GM21447 (cell line): Measurements from ENCODE around the gene ZFYVE26.
"Not testable (repeated sequence)": the region's sequence is repeated elsewhere in the genome, so short reads cannot be mapped to it uniquely, and the experiment has no call there.

Experiments used
- ATAC-seq: cut with Tn5 transposase; IDR thresholded peaks from one replicate; pipeline ENCODE4 v1.9.1; 2021; ENCODE audit not compliant: unreplicated experiment

The ZFYVE26 gene

DNA sequence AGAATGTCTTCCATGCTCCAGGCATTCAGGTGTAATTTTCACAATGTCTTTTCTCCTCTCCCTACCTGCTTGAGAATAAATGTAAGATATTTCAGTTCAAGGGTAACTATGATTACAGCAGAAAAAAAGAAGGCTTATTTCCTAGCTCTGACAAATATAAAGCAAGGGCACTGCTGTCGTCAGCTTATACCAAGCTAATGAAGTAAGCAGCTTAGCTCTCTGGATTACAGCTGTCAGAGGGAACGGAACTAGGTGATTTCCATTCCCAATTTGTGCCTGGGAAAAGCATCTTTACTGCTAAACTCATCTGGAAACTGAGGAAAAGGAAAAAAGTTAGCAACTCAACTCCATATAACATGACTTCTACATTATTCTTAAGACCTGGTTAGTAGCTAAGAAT lies 56.5 kb downstream of the ZFYVE26 start:
- no peak for ATAC-seq

DNA sequence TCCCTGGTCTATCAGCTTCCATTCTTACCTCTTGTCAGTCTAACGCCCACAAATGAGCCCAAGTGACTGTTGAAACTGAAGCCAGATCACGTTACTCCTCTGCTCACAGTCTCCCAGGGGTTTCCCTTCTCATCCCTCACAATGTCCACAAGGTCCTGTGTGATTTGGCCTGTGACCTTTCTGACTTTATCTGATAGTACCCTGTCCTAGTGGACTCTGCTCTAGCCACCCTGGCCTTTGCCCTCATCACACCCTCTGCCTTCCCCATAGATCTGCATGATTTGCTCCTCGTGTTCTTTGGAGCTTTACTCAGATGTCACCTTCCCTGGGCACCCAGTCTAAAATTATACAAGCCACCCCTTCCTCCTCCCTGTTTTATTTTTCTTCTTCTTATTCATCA lies 59.2 kb downstream of the ZFYVE26 start:
- ATAC-seq: no peak

DNA sequence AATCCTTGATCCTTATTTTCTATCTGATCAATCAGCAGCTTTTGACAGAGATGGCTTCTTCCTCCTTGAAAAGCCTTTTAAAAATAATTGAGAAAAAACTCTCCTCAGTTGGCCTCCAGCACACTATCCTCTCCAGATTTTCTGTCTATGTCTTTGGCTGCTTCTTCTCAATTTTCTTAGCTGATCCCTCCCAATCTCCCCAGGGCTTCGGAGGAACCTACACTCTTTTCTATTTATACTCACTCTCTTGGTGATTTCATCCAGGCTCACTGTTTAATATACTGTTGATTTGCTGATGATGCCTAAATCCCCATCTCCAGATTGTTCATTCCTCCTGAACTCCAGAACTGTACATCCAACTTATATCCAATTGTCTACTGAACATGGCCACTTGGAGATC lies 59.9 kb downstream of the ZFYVE26 start:
- ATAC-seq: no peak

DNA sequence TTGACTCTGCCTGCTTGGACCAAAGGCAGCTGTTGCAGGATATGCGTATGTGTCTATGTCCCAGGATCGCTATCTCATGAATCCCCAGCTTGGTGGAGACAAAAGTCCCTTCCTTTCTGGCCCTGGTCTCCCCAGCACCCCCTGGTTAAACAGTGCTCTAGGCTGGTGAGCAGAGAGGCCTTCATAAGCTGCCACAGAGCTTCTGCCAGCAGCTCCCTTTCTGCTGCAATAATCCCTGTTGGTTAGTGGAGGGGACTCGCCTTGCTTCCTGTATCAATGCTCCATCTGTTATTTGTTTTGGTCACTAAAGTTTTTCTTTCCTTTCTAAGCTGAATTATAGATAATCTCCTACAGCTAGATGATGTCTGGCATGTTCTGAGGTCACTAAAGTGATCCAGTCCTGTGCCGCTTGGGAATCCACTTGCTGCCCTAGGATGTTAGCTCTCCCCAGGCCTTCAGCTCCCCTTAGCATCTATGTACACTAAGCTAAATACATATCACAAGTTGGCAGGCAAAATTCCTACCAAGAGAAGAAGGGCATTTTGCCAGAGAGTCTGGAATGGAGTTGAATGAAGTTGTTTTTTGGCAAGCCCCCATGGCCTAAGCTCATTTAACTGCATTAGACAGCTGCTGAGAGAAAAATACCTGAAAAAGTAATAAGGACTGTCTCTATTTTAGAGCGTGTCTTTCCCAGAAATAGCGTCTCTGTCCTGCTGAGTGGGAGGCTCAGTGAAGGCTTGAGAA lies 66.9 kb downstream of the ZFYVE26 start:
- ATAC-seq: no peak

DNA sequence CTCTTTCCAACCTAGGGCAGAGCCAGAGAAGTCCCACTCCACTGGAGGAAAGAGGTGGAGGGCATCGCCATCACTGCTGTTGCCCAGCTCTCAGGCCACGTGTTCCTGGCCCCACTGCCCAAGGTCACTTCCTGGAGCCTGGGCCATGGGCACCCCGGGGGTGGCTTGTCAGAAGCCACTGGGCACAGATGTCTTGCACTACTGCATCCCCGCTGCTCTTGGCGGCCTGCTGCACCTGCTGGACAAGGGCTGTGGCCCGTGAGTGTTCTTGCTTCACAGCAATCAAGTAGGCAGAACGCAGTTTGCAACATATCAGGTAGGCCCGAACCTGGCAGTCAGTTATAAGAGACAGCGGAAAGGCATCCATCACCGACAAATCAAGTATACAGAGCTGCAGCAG lies 68.1 kb downstream of the ZFYVE26 start:
- ATAC-seq: no peak

DNA sequence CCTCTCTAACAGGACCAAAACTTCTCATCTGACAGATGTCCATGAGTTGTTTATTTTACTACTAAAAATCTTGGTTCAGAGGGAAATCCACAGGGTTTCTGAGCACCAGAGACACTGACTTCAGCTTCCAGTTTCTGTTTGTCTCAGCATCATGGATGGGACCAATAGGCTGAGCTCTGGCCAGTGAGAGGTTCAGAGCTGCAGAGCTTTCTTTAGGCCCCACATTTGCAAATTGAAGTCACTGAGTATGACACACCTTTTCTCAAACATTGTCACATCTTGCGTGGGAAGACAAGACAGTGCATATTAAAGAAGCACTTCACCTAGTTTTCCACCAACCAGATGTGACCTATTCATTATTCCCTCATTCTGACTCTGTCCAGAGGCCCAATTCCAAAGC lies 69.5 kb downstream of the ZFYVE26 start:
- peak; percentile 70 for ATAC-seq

DNA sequence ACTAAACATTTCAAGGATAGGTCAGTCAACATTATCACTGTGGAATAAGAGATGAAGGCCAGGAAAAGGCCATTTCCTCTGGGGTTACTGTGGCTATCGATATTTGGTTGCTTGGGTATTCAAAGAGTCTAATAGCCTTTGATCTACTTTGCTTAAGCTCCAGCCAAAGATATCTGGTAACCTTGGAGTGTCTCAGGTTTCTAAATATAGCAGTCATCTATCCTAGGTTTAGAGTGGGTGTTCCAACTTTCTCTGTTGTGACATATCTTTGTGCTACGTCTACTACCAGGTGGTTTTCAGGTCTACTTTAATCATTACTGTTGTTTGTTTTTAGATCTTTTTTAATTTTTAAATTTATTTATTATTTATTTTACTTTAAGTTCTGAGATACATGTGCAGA lies 72.3 kb downstream of the ZFYVE26 start:
- no peak for ATAC-seq

DNA sequence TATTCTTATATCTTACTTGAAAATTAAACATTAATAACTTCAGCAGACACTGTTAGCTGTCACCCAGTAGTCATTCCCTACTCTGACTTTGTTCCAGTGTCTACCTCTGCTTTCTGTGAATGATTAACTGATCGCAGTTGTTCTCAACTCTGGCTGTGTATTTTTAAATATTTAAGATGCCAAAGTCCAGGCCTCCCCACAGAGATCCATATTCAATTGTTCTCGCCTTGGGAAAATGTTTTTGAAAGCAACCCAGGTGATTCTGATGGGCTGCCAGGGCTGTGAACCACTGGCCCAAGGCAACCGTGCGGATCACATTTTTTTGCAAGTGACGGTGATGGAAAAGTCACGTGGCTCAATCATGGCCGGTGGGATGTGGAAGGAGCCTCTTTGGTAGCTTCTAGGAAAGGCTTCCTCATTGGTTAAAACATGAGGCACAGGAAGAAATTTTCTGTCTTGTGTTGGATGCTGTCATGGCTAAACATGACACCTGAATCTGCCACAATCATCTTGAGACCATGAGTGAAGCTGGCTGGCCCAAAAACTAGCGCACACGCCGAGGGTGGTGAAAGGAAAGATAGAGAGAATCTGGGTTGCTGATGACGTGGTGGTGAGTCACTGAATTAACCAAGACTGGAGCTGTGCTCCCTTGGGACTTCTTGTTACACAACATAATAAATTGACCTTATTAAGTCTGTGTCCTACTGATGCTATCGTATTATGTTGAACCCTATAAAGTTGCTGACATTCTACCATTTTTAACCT lies 77.5 kb downstream of the ZFYVE26 start:
- ATAC-seq: no peak

DNA sequence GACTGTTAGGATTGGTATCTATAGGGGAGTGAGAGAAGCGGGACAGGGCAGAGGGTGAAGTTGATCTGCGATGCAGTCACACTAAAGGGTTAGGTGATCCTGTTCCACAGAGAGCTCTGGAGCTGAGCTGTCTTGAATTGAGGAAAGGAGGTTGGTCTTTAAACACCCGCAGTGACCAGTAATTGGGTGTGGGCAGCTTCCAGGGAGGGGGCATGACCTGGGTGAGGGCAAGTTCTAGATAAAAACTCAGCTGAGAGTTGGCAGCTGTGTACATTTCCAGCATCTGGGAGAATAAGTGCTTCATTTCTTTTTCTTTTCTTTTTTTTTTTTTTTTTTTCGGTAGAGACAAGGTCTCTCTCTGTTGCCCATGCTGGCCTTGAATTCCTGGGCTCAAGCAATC lies 79.6 kb downstream of the ZFYVE26 start:
- ATAC-seq: no peak

DNA sequence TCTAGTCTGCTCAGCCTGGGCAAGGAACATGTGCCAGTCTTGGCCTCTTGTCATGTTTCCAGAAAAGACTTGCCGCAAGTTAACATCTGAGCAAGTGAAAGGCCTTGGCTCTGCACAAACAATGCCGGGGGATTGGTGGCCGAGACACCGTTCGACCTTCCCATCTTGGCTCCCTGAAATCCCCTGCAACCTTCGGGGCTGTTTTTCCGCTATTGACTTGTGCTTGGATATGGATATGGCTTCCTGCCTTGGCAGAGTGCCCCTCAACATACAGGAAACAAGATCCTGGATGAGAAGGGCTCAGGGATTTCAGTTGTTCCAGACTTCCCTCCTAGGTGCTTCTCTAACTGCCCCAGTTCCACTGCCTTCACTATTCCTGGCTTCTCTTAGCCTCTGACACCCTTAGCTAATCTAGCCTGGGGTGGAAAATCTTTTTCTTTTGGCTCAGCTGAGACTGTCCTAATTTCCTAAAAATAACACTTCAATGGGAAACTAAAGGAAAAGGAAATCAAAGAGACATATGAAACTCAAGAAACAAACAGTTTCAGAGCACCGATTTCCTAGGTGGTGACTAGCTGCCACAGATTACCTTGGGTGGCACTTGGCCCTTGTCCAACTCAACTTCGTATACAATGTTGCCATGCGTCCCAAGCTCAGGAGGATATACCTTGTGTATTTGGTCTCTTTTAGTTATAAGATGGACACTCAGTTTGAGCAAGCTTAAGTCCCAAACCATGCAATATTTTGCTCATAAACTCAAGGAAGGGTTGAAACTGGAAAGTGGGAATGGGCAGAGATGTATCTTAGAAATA lies 80.8 kb downstream of the ZFYVE26 start:
- no peak for ATAC-seq

DNA sequence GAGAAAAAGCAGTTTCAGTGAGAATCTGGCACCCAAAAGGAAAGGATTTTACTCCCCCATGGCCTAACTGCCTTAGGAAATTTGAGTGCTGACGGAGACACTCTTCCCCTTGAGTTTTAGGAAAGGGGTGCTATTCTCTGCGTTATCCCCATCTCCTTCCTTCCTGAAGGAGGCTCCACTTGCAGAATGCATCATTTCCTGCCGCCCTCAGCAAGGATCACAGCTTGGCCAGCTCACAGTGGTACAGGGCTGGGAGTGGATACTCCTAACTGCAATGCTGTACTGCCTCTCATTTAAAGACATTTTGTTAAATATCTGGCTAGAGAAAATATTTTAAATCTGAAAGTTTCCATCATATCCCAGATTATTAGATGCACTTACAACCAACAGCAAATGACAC lies 81.7 kb downstream of the ZFYVE26 start:
- ATAC-seq: no peak

DNA sequence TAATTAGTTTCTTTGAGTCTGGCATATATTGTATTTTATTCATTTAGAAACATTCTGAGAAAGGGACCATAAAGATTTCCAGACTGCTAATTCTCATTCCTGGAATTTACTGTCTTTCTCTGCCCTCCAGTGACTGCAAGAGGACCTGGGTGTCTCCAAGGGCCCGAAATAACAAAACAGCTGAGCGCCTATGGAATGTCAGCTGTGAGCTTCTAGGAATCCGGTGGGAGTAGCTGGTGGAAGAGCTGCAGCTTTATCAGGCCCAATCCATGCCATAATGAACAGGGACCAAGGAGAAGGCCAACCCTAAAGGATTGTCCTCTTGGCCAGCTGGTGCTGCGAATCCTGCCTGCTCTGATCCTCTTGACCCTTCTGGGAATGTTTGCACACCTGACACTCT lies 82.8 kb downstream of the ZFYVE26 start:
- ATAC-seq: no peak

DNA sequence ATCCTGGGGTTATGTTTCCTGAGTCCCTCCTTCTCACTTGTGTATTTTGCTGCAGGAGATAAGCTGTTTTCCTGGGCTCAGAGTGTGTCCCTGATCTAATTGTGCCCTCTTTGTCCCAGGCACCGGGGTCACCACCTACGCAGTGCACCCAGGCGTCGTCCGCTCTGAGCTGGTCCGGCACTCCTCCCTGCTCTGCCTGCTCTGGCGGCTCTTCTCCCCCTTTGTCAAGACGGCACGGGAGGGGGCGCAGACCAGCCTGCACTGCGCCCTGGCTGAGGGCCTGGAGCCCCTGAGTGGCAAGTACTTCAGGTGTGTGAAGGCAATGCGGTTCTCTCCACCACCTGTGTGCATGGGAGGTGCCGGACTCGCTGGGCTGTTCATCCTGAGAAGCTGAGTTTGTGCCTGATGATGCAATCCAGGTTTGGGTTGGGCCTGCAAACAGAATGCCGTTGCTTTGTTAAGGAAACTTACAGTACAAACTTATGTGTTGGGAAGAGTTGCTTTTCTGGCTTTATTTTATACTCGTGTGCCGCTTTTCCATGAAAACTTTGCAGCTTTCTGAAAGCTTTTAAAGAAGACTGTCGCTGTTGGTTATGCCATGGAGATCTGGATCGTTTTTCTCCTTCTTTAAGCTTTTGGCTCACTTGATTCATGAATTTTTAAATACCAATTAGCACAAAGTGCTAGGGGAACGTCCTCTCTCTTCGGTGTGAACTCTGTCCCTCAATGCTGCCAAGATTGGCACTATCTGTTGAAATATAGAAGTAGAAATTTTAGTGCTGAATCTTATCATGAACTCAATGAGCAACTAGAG lies 87.1 kb downstream of the ZFYVE26 start:
- no peak for ATAC-seq

DNA sequence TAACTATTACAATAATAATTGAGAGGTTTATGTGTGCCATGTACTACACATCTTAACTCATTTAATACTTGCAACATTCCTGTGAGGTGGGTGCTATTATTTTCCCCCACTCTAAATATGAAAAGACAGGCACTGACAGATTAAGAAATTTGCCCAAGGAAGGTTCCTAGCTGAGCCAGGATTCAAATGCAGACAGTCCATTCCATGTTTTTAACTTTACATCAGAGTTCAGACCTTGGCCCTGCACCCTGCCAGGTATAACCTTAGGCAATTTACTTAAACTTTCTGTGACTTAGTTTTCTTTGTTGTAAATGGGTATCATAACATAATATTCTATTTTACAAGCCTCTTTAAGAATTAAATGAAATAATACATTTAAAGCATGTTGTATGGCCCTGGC lies 88.1 kb downstream of the ZFYVE26 start:
- no peak for ATAC-seq

DNA sequence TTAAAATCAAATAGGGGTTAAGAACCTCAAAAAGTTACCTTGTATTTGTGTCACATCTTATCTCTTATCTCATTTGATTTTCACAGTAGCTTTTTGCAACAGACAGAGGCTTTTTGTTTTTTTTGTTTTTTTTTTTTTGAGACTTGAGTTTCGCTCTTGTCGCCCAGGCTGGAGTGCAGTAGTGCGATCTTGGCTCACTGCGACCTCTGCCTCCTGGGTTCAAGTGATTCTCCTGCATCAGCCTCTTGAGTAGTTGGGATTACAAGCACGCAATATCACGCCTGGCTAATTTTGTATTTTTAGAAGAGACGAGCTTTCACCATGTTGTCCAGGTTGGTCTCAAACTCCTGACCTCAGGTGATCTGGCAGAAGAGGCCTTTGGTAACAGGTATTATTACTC lies 89.0 kb downstream of the ZFYVE26 start:
- no peak for ATAC-seq

DNA sequence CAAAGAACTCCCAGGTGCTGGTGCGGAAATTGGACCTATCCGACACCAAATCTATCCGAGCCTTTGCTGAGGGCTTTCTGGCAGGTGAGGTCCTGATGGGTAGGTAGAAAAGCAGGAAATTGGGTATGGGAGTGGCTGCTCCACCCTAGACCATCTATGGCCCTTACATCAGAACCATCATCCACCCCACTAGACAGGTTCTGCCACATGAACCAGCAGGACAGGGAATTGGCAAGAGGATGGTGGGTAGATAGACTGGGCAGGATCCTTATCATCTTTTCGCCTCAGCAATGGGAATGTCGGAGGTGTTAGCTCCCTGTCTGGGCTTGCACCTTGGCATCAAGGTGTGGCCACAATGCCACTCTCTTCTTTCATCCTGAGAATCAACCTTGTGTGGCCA lies 91.2 kb downstream of the ZFYVE26 start:
- no peak for ATAC-seq

DNA sequence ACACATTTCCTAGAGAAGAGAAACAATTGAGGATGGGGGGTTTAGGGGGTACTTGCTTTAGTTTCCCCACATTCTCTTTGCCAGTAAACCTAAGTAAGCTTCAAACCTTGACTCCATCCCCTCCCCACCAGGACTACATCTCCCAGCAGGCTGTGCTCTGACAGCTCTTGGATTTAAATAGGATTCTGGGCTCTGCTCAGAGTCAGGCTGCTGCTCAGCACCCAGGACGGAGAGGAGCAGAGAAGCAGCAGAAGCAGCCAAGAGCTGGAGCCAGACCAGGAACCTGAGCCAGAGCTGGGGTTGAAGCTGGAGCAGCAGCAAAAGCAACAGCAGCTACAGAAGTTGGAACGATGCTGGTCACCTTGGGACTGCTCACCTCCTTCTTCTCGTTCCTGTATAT lies 94.1 kb downstream of the ZFYVE26 start:
- ATAC-seq: no peak

DNA sequence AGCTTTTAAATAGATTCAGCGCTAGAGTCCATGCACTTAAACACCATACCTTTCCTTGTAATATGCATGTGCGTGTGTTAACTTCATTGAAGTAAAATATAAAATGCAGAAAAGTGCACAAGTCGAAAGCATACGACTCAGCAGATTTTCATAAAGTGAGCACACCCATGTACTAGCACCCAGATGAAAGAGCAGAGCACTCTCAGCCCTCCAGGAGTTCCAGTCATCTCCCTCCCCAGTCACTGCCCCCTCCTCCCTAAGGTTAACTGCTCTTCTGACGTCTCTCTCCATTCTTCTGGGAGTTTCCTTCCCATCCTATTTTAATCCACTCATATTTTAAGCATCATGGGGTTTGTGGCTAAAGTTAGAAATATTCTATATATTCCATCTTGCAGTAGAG lies 94.5 kb downstream of the ZFYVE26 start:
- ATAC-seq: no peak

DNA sequence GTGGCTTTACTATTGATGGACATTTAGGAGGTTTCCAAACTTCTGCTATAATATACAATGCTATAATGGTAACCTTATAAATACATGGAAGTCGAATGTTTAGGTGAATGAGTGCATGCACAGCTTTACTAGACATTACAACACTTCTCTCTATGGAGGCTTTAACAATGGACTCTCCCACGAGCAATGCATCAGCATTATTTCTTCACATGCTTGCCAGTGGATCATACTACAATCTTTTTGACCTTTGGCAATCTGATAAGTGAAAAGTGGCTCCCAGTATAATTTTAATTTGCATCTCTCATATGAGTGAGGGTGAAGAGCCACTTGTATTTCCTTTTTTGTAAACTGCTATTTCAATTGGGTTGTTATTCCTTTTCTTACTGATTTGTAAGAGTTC lies 96.5 kb downstream of the ZFYVE26 start:
- no peak for ATAC-seq

DNA sequence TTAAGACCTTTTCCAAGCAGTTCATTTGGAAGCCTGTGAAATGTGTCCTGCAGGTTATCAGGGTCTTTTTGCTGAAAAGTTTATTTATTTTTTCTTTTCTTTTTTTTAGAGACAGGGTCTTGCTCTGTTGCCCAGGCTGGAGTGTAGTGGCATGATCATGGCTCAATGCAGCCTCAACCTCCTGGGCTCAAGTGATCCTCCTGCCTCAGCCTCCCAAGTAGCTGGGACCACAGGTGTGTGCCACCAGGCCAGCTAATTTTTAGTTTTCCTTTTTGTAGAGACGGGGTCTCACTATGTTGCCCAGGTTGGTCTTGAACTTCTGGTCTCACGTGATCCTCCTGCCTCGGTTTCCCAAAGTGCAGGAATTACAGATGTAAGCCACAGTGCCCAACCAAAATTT lies 97.0 kb downstream of the ZFYVE26 start:
- ATAC-seq: not testable (repeated sequence)

DNA sequence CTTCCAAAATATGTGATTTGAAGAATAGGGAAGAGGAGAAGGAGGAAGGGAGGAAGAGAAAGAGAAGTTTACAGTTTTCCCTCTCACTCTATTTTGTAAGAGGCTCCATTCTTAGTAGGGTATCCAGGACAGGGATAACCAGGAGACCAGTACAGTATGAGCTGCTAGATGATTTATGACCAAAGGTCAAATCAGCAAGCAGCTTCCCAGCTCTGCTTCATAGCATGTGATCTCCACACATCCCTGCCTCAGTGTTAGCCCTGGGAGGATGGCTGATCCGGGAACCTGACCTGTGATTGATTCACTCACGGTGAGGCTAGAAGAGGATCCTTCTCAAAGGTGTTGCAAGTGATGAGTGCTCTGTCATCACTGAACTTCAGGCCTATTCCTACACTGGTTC lies 98.1 kb downstream of the ZFYVE26 start:
- no peak for ATAC-seq
